Stimulated activated CD8-positive, alpha-beta memory T cell treated with anti-CD3 and anti-CD28 coated beads, Interleukin-2, amount 100 ng/mL, for 48 hours (primary cell): Measurements from ENCODE around the gene TCAF1.
A peak's percentile ranks its signal among the peaks of the same experiment; 100 is the strongest.
"Not testable (repeated sequence)": the region's sequence is repeated elsewhere in the genome, so short reads cannot be mapped to it uniquely, and the experiment has no call there.

ENCODE experiments used
- DNase-seq, 2 donors: peaks; one replicate each; pipeline ENCODE4 v3.0.0-alpha.2; 2020; ENCODE audit warnings: low read depth in 2 of 2

TCAF1 gene

GRCh38 chr7:143902332-143902899 is 440 bp upstream of the TCAF1 start:
- DNase-seq: no peak

GRCh38 chr7:143901332-143901667 is 676 bp downstream of the TCAF1 start:
- DNase-seq: no peak

- DNase-seq: no peak
Measured at GRCh38 chr7:143900230-143900766, 1.7 kb downstream of the TCAF1 start.

GRCh38 chr7:143898810-143899209 is 3.2 kb downstream of the TCAF1 start:
- DNase-seq: no peak

- no peak for DNase-seq
Measured at GRCh38 chr7:143896667-143897066, 5.3 kb downstream of the TCAF1 start.

GRCh38 chr7:143892527-143893300 is 9.3 kb downstream of the TCAF1 start:
- DNase-seq: no peak

GRCh38 chr7:143891457-143891856 is 10.5 kb downstream of the TCAF1 start:
- DNase-seq: no peak

- no peak for DNase-seq
Measured at GRCh38 chr7:143890558-143890957, 11.4 kb downstream of the TCAF1 start.

- DNase-seq: no peak
Measured at GRCh38 chr7:143889068-143889467, 12.9 kb downstream of the TCAF1 start.

- DNase-seq: no peak
Measured at GRCh38 chr7:143886826-143887477, 15.0 kb downstream of the TCAF1 start.

- no peak for DNase-seq
Measured at GRCh38 chr7:143885951-143886350, 16.0 kb downstream of the TCAF1 start.

GRCh38 chr7:143884969-143885559 is 16.9 kb downstream of the TCAF1 start:
- DNase-seq: peak in 1 of 2 donors; percentile 22

GRCh38 chr7:143884241-143884968 is 17.6 kb downstream of the TCAF1 start:
- DNase-seq: no peak

GRCh38 chr7:143882604-143883078 is 19.3 kb downstream of the TCAF1 start:
- no peak for DNase-seq

- DNase-seq: no peak
Measured at GRCh38 chr7:143882020-143882603, 19.9 kb downstream of the TCAF1 start.

- no peak for DNase-seq
Measured at GRCh38 chr7:143878884-143879283, 23.1 kb downstream of the TCAF1 start.

GRCh38 chr7:143877098-143877497 is 24.9 kb downstream of the TCAF1 start:
- DNase-seq: no peak

- DNase-seq: no peak
Measured at GRCh38 chr7:143876218-143876617, 25.8 kb downstream of the TCAF1 start.

- not testable (repeated sequence) for DNase-seq
Measured at GRCh38 chr7:143873242-143873641, 28.7 kb downstream of the TCAF1 start.

GRCh38 chr7:143871534-143871933 is 30.4 kb downstream of the TCAF1 start:
- DNase-seq: not testable (repeated sequence)

GRCh38 chr7:143857994-143858393 is 44.0 kb downstream of the TCAF1 start:
- DNase-seq: not testable (repeated sequence)
